ENCODE measurements around the gene MAP3K19. TPM values are rescaled to one million over a fixed set of nuclear protein-coding genes. Genes with fewer than 3 reads are reported as not detected.

MAP3K19 gene
- total and polyA plus RNA-seq, 10 of the 15 experiments (the other 5 are each of a cell fraction or from before 2014, with no cell fraction given) = 0.05 TPM; not detected in 9

- POLR2A ChIA-PET = no interaction called here
- CTCF ChIA-PET = interaction anchor here (2.6 kb wide), 1 partner anchor 699 kb away, joined by 11 read pairs; no protein-coding TSS in a partner anchor
- Histone ChIP-seq H3K27me3 (replicated peaks in 1 of 2; ENCODE audit: control insufficient read depth in 2 of 2, insufficient read depth in 2 of 2, low read length in 1 of 2) (no peaks in the 10 kb centered on the region; a peak in 1 of 4 replicates), H3K79me2 (ENCODE audit: control insufficient read depth, insufficient read depth, low read length) (no peaks in the 10 kb centered on the region), H3K27ac (ENCODE audit: control insufficient read depth, insufficient read depth) (no peak overlapping the region), H4K20me1 (ENCODE audit: control insufficient read depth, insufficient read depth) (no peaks in the 10 kb centered on the region), H3K4me1 (ENCODE audit: control insufficient read depth, insufficient read depth, low read length) (no peaks in the 10 kb centered on the region), H2AFZ (ENCODE audit: control insufficient read depth, low read depth, low read length) (no peak overlapping the region), H3K9me3 (replicated peaks; ENCODE audit: control insufficient read depth, insufficient read depth, low read length) (no peaks in the 10 kb centered on the region; the same call in 2 of the 3 replicates), H3K4me2 (ENCODE audit: control insufficient read depth, insufficient read depth) (no peak overlapping the region), H3K4me3 (no peak overlapping the region), H3K36me3 (ENCODE audit: control insufficient read depth in 2 of 2, insufficient read depth in 2 of 2, low read length in 1 of 2) (no peaks in the 10 kb centered on the region), H3K9ac (ENCODE audit: control insufficient read depth, insufficient read depth, low read length) (no peak overlapping the region)
- no peak for FAIRE-seq
- in situ Hi-C loops (cut with MboI) = no loop called here
- no TSS peak for BruUV-seq (replicated peaks)
- SMC1A ChIA-PET (ENCODE audit: uncharacterized antibody, unreplicated experiment) = no interaction called here
- intact Hi-C loops (cut with micrococcal nuclease; ENCODE audit: unreplicated experiment) = no loop called here
- TF ChIP-seq SUPT20H (IDR thresholded peaks at IDR 0.05; ENCODE audit: borderline replicate concordance, control insufficient read depth, low read depth, low read length) = no peak
- TF ChIP-seq KLF5 (IDR thresholded peaks at IDR 0.05; ENCODE audit: partially characterized antibody) = no peak
- no peak for TF ChIP-seq TCF3 (IDR thresholded peaks at IDR 0.05; ENCODE audit: borderline replicate concordance, insufficient read depth, low read depth, low read length)
- TF ChIP-seq RUNX3 (IDR thresholded peaks at IDR 0.05; ENCODE audit: low read length) = no peak
- no peak for TF ChIP-seq PAX5 (IDR thresholded peaks at IDR 0.05; ENCODE audit: borderline replicate concordance, low read depth, low read length)
- TF ChIP-seq ZNF687 (IDR thresholded peaks at IDR 0.05) = no peak
- no peak for TF ChIP-seq ATF2 (IDR thresholded peaks at IDR 0.05; ENCODE audit: low read length)
- no peak for TF ChIP-seq YBX1 (IDR thresholded peaks at IDR 0.05)
- no peak for TF ChIP-seq MYC (IDR thresholded peaks at IDR 0.05; ENCODE audit: insufficient read depth, insufficient read length, insufficient replicate concordance, low read length, severe bottlenecking)
- no peak for TF ChIP-seq RB1 (IDR thresholded peaks at IDR 0.05; ENCODE audit: borderline replicate concordance)
- TF ChIP-seq EGR1 (IDR thresholded peaks at IDR 0.05; ENCODE audit: borderline replicate concordance in 1 of 2, low read depth in 2 of 2, low read length in 2 of 2) = no peak
- TF ChIP-seq BCL3 (IDR thresholded peaks at IDR 0.05; ENCODE audit: borderline replicate concordance, insufficient read depth, low read depth, low read length, poor library complexity, severe bottlenecking) = no peak
- RAD21 ChIA-PET (ENCODE audit: unreplicated experiment) = no interaction called here
- ATAC-seq = no peak
- no peak for DNase-seq (ENCODE audit: low read depth, low spot score)
These were observed 35.6 kb downstream of the MAP3K19 start for GRCh38 chr2:135011633-135012032.

Data from GM12878 (cell line).